ENCODE results near the gene COL18A1. TPM values are rescaled to one million over a fixed set of nuclear protein-coding genes. Genes with fewer than 3 reads are reported as not detected.

COL18A1 gene
- polyA plus RNA-seq, 1 of the 3 experiments (the other 2 are of a cell fraction), result 118 TPM

- no peak overlapping the region for H3K4me2 ChIP-seq
- no peak overlapping the region for H2AFZ ChIP-seq (ENCODE audit: low read depth)
- H3K4me1 ChIP-seq (ENCODE audit: control insufficient read depth in 1 of 2, insufficient read depth in 2 of 2, low read depth in 1 of 2, low read length in 1 of 2), result peaks cover 5 to 7% of the 10 kb centered on the region in 2 experiments; a peak in 3 of 4 replicates
- no peak overlapping the region for H3K9ac ChIP-seq
- no peak overlapping the region for H3K4me3 ChIP-seq (ENCODE audit: low read depth in 2 of 2, low read length in 1 of 2)
- peaks cover 13% of the 10 kb centered on the region for H3F3A ChIP-seq (replicated peaks; ENCODE audit: insufficient read depth)
- peaks cover 12 to 31% of the 10 kb centered on the region in 2 experiments for H3K36me3 ChIP-seq (replicated peaks in 1 of 2; ENCODE audit: control insufficient read depth in 1 of 2, insufficient read depth in 2 of 2, low read length in 1 of 2)
- no peak overlapping the region for H3K27ac ChIP-seq (ENCODE audit: low read depth in 2 of 2, low read length in 1 of 2)
- no peak for DNase-seq
- peaks cover 20% of the 10 kb centered on the region for H4K20me1 ChIP-seq (ENCODE audit: insufficient read depth)
- H3K9me2 ChIP-seq, result no peaks in the 10 kb centered on the region
- H3K9me3 ChIP-seq, result no peaks in the 10 kb centered on the region
- H3K79me2 ChIP-seq (ENCODE audit: insufficient read depth), result peaks cover 17% of the 10 kb centered on the region
- CTCF ChIA-PET, result interaction anchor here (1.3 to 1.4 kb wide), 2 partner anchors 17 to 36 kb away, joined by 4 read pairs; no protein-coding TSS in a partner anchor
- H3K27me3 ChIP-seq (ENCODE audit: insufficient read depth), result no peaks in the 10 kb centered on the region
- WGBS (ENCODE audit: low lambda C conversion rate), result 85% methylated on average over 6 of the region's 6 CpGs
- POLR2A ChIA-PET, result no interaction called here
- no peak for TF ChIP-seq MXI1 (IDR thresholded peaks at IDR 0.05; ENCODE audit: low read depth, low read length)
- TF ChIP-seq MEF2A (IDR thresholded peaks at IDR 0.05; ENCODE audit: borderline replicate concordance, low read depth), result no peak
- TF ChIP-seq PBX3 (IDR thresholded peaks at IDR 0.05), result no peak
- no peak for TF ChIP-seq RFX5 (IDR thresholded peaks at IDR 0.05; ENCODE audit: low read length)
- no peak for TF ChIP-seq CHD2 (IDR thresholded peaks at IDR 0.05; ENCODE audit: low read length, partially characterized antibody)
- TF ChIP-seq FOXM1 (IDR thresholded peaks at IDR 0.05; ENCODE audit: low read depth), result no peak
- TF ChIP-seq ELF1 (IDR thresholded peaks at IDR 0.05), result no peak
- TF ChIP-seq, protein P1, sequence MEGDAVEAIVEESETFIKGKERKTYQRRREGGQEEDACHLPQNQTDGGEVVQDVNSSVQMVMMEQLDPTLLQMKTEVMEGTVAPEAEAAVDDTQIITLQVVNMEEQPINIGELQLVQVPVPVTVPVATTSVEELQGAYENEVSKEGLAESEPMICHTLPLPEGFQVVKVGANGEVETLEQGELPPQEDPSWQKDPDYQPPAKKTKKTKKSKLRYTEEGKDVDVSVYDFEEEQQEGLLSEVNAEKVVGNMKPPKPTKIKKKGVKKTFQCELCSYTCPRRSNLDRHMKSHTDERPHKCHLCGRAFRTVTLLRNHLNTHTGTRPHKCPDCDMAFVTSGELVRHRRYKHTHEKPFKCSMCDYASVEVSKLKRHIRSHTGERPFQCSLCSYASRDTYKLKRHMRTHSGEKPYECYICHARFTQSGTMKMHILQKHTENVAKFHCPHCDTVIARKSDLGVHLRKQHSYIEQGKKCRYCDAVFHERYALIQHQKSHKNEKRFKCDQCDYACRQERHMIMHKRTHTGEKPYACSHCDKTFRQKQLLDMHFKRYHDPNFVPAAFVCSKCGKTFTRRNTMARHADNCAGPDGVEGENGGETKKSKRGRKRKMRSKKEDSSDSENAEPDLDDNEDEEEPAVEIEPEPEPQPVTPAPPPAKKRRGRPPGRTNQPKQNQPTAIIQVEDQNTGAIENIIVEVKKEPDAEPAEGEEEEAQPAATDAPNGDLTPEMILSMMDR (IDR thresholded peaks at IDR 0.05), result no peak
- TF ChIP-seq TEAD4 (IDR thresholded peaks at IDR 0.05; ENCODE audit: borderline replicate concordance, insufficient read depth), result no peak
- TF ChIP-seq NFIC (IDR thresholded peaks at IDR 0.05; ENCODE audit: borderline replicate concordance), result no peak
- TF ChIP-seq REST (IDR thresholded peaks at IDR 0.05; ENCODE audit: low read depth, low read length), result no peak
- TF ChIP-seq TAF1 (IDR thresholded peaks at IDR 0.05; ENCODE audit: borderline replicate concordance, low read depth, low read length), result no peak
- no peak for TF ChIP-seq YY1 (IDR thresholded peaks at IDR 0.05; ENCODE audit: low read depth)
- TF ChIP-seq EZH2phosphoT487 (IDR thresholded peaks at IDR 0.05; ENCODE audit: borderline replicate concordance, low read depth), result no peak
- no peak for TF ChIP-seq RAD21 (IDR thresholded peaks at IDR 0.05; ENCODE audit: low read length)
Measured at GRCh38 chr21:45476582-45476981, 71.6 kb downstream of the COL18A1 start.
